Inflammatory macrophage treated with lipopolysaccharide for 1 hour (primary cell): ENCODE results near the gene TRPV5.

Experiments used
- DNase-seq, 2 donors: peaks; one replicate each; pipeline ENCODE4 v3.0.0-alpha.2; 2020 to 2022

The TRPV5 gene

GRCh38 chr7:142908290-142908689, 25.3 kb downstream of the TRPV5 start:
- DNase-seq = no peak

- no peak for DNase-seq
Measured at GRCh38 chr7:142906643-142907042, 26.9 kb downstream of the TRPV5 start.

GRCh38 chr7:142905759-142906158, 27.8 kb downstream of the TRPV5 start:
- no peak for DNase-seq

GRCh38 chr7:142904128-142904527, 29.4 kb downstream of the TRPV5 start:
- DNase-seq = no peak

- DNase-seq = no peak
Measured at GRCh38 chr7:142901426-142902259, 31.9 kb downstream of the TRPV5 start.

GRCh38 chr7:142899661-142900060, 33.9 kb downstream of the TRPV5 start:
- no peak for DNase-seq

GRCh38 chr7:142898377-142899170, 35.0 kb downstream of the TRPV5 start:
- no peak for DNase-seq

GRCh38 chr7:142897691-142898090, 35.9 kb downstream of the TRPV5 start:
- DNase-seq = no peak

GRCh38 chr7:142896741-142897379, 36.7 kb downstream of the TRPV5 start:
- no peak for DNase-seq

GRCh38 chr7:142896151-142896550, 37.4 kb downstream of the TRPV5 start:
- DNase-seq = no peak

- no peak for DNase-seq
Measured at GRCh38 chr7:142894985-142895593, 38.5 kb downstream of the TRPV5 start.

GRCh38 chr7:142894112-142894984, 39.2 kb downstream of the TRPV5 start:
- no peak for DNase-seq

GRCh38 chr7:142892951-142893350, 40.6 kb downstream of the TRPV5 start:
- DNase-seq = no peak

GRCh38 chr7:142891490-142892082, 42.0 kb downstream of the TRPV5 start:
- DNase-seq = no peak

GRCh38 chr7:142890874-142891485, 42.6 kb downstream of the TRPV5 start:
- no peak for DNase-seq

GRCh38 chr7:142889816-142890215, 43.7 kb downstream of the TRPV5 start:
- no peak for DNase-seq

GRCh38 chr7:142887282-142888015, 46.1 kb downstream of the TRPV5 start:
- DNase-seq = no peak

GRCh38 chr7:142886866-142887265, 46.7 kb downstream of the TRPV5 start:
- no peak for DNase-seq

GRCh38 chr7:142885311-142886230, 48.0 kb downstream of the TRPV5 start, which contains the start of gene TRPV6:
TSS of gene TRPV6 (minus strand) at chr7:142885745.
- no peak for DNase-seq
